Neural progenitor cell (in vitro differentiated cells): ENCODE results near the gene MYCN. TPM values are rescaled to one million over a fixed set of nuclear protein-coding genes. Genes with fewer than 3 reads are reported as not detected.

ENCODE experiments used
- DNase-seq: peaks from one replicate; pipeline ENCODE4 v3.0.0-alpha.2; 2016; ENCODE audit warnings: low spot score
- H2AFZ ChIP-seq: fragments of 200-600 bp; sonication (generic); replicated peaks from 2 replicates; pipeline ENCODE4 v1.6.1; 2016; ENCODE audit warnings: antibody characterized with exemption
- H3F3A ChIP-seq: fragments of 200-600 bp; sonication (generic); 2 replicates; pipeline ENCODE4 v1.6.1; 2016; ENCODE audit warnings: antibody characterized with exemption, low read depth
- H3K27ac ChIP-seq: fragments of 200-600 bp; sonication (generic); 2 replicates; pipeline ENCODE4 v1.5.1; 2016; ENCODE audit warnings: mild to moderate bottlenecking
- H3K27me3 ChIP-seq: fragments of 200-600 bp; sonication (generic); 2 replicates; pipeline ENCODE4 v1.6.1; 2016; ENCODE audit warnings: mild to moderate bottlenecking, moderate library complexity
- H3K36me3 ChIP-seq: fragments of 200-600 bp; sonication (generic); 2 replicates; pipeline ENCODE4 v1.5.1; 2016
- H3K4me1 ChIP-seq: fragments of 200-600 bp; sonication (generic); 2 replicates; pipeline ENCODE4 v1.6.1; 2016; ENCODE audit warnings: mixed run types
- H3K4me2 ChIP-seq: fragments of 200-600 bp; sonication (generic); 2 replicates; pipeline ENCODE4 v1.6.1; 2016
- H3K4me3 ChIP-seq: fragments of 200-600 bp; sonication (generic); 2 replicates; pipeline ENCODE4 v1.5.1; 2016
- H3K79me2 ChIP-seq: fragments of 200-600 bp; sonication (generic); 2 replicates; pipeline ENCODE4 v1.6.1; 2016; ENCODE audit warnings: low read depth
- H3K9ac ChIP-seq: fragments of 200-600 bp; sonication (generic); 2 replicates; pipeline ENCODE4 v1.6.1; 2016
- H3K9me3 ChIP-seq: fragments of 200-600 bp; sonication (generic); 2 replicates; pipeline ENCODE4 v1.5.1; 2016; ENCODE audit warnings: low read depth
- H4K20me1 ChIP-seq: fragments of 200-600 bp; sonication (generic); 2 replicates; pipeline ENCODE4 v1.6.1; 2016; ENCODE audit warnings: low read depth
- H3K27ac Mint-ChIP-seq: 3 replicates; pipeline ENCODE4 v1.8.0; 2021; ENCODE audit warnings: mixed read lengths
- H3K27me3 Mint-ChIP-seq: 2 replicates; pipeline ENCODE4 v1.8.0; 2022; ENCODE audit warnings: low read depth, mild to moderate bottlenecking, inconsistent platforms, moderate library complexity, mixed read lengths; ENCODE audit not compliant: insufficient read depth
- H3K36me3 Mint-ChIP-seq: 3 replicates; pipeline ENCODE4 v1.8.0; 2021; ENCODE audit warnings: mixed read lengths
- H3K4me1 Mint-ChIP-seq: 3 replicates; pipeline ENCODE4 v1.8.0; 2021; ENCODE audit warnings: mixed read lengths
- H3K4me3 Mint-ChIP-seq: 3 replicates; pipeline ENCODE4 v1.8.0; 2021; ENCODE audit warnings: mild to moderate bottlenecking, moderate library complexity, mixed read lengths
- H3K9me3 Mint-ChIP-seq: 3 replicates; pipeline ENCODE4 v1.8.0; 2020; ENCODE audit warnings: mixed read lengths
- CTCF ChIP-seq: fragments of 200-600 bp; sonication (generic); IDR thresholded peaks from 2 replicates; pipeline ENCODE4 v1.5.1; 2017; ENCODE audit warnings: antibody characterized with exemption, mild to moderate bottlenecking
- EZH2 ChIP-seq: fragments of 200-600 bp; sonication (generic); IDR thresholded peaks from 2 replicates; pipeline ENCODE4 v1.6.1; 2017; ENCODE audit warnings: antibody characterized with exemption, mild to moderate bottlenecking, moderate library complexity
- EZH2phosphoT487 ChIP-seq: fragments of 200-600 bp; sonication (generic); IDR thresholded peaks from 2 replicates; pipeline ENCODE4 v1.6.1; 2017; ENCODE audit warnings: antibody characterized with exemption
- total RNA-seq: library from RNA; depleted of rRNA; stranded (reverse); fragments of >200 nt; gene quantifications from 2 replicates; pipeline ENCODE4 v1.2.3, GENCODE V29; 2015; ENCODE audit warnings: low replicate concordance

MYCN gene
- total RNA-seq, 1 donor from 2014 or later: 24.7 TPM

GRCh38 chr2:15991231-15991630, 50.9 kb downstream of the MYCN start:
- Histone ChIP-seq H3K27me3 (no peaks in the 10 kb centered on the region), H3K36me3 (no peaks in the 10 kb centered on the region), H3K9ac (no peak overlapping the region), H4K20me1 (no peaks in the 10 kb centered on the region), H3F3A (peaks cover 8% of the 10 kb centered on the region), H3K9me3 (no peaks in the 10 kb centered on the region), H3K79me2 (no peaks in the 10 kb centered on the region), H2AFZ (no peak overlapping the region), H3K4me3 (no peak overlapping the region), H3K4me2 (no peak overlapping the region), H3K27ac (no peak overlapping the region), H3K4me1 (peaks cover 18% of the 10 kb centered on the region)
- H3K27ac Mint-ChIP-seq: no peak overlapping the region
- TF ChIP-seq CTCF: no peak
- no peak for TF ChIP-seq EZH2
- no peak for TF ChIP-seq EZH2phosphoT487
- DNase-seq: no peak
- peaks cover 9% of the 10 kb centered on the region for H3K27me3 Mint-ChIP-seq
- H3K9me3 Mint-ChIP-seq: peaks cover 3% of the 10 kb centered on the region
- H3K4me3 Mint-ChIP-seq: no peak overlapping the region
- H3K4me1 Mint-ChIP-seq: peaks cover 25% of the 10 kb centered on the region
- H3K36me3 Mint-ChIP-seq: no peaks in the 10 kb centered on the region

GRCh38 chr2:15992457-15993231, 52.3 kb downstream of the MYCN start:
- Histone ChIP-seq H3K9me3 (no peaks in the 10 kb centered on the region), H4K20me1 (no peaks in the 10 kb centered on the region), H3K9ac (no peak overlapping the region), H3K27me3 (no peaks in the 10 kb centered on the region), H3K79me2 (no peaks in the 10 kb centered on the region), H2AFZ (no peak overlapping the region), H3K36me3 (no peaks in the 10 kb centered on the region), H3F3A (peaks cover 8% of the 10 kb centered on the region), H3K4me1 (peaks cover 16% of the 10 kb centered on the region), H3K4me2 (no peak overlapping the region), H3K27ac (no peak overlapping the region), H3K4me3 (no peak overlapping the region)
- DNase-seq: no peak
- H3K27ac Mint-ChIP-seq: no peak overlapping the region
- H3K4me1 Mint-ChIP-seq: peaks cover 26% of the 10 kb centered on the region
- no peaks in the 10 kb centered on the region for H3K36me3 Mint-ChIP-seq
- H3K4me3 Mint-ChIP-seq: no peak overlapping the region
- TF ChIP-seq EZH2phosphoT487 (no peak), CTCF (no peak), EZH2 (no peak)
- peaks cover 13% of the 10 kb centered on the region for H3K27me3 Mint-ChIP-seq
- peaks cover 3% of the 10 kb centered on the region for H3K9me3 Mint-ChIP-seq

GRCh38 chr2:15993232-15993610, 52.9 kb downstream of the MYCN start:
- Histone ChIP-seq H3K4me3 (no peak overlapping the region), H3K27me3 (no peaks in the 10 kb centered on the region), H3K36me3 (no peaks in the 10 kb centered on the region), H2AFZ (no peak overlapping the region), H3K4me2 (no peak overlapping the region), H3K79me2 (no peaks in the 10 kb centered on the region), H3K27ac (no peak overlapping the region), H3K9me3 (no peaks in the 10 kb centered on the region), H3K4me1 (peaks cover 16% of the 10 kb centered on the region), H3F3A (peaks cover 8% of the 10 kb centered on the region), H4K20me1 (no peaks in the 10 kb centered on the region), H3K9ac (no peak overlapping the region)
- H3K4me3 Mint-ChIP-seq: no peak overlapping the region
- TF ChIP-seq CTCF: no peak
- TF ChIP-seq EZH2phosphoT487: no peak
- TF ChIP-seq EZH2: no peak
- no peak for DNase-seq
- H3K36me3 Mint-ChIP-seq: no peaks in the 10 kb centered on the region
- peaks cover 13% of the 10 kb centered on the region for H3K27me3 Mint-ChIP-seq
- H3K4me1 Mint-ChIP-seq: peaks cover 26% of the 10 kb centered on the region
- H3K27ac Mint-ChIP-seq: no peak overlapping the region
- peaks cover 3% of the 10 kb centered on the region for H3K9me3 Mint-ChIP-seq
